Activated B cell treated with CpG ODN at 0.5 μM for 24 hours (primary cell): Measurements from ENCODE around the gene SP3. TPM values are rescaled to one million over a fixed set of nuclear protein-coding genes. Genes with fewer than 3 reads are reported as not detected.
A peak's percentile ranks its signal among the peaks of the same experiment; 100 is the strongest.

Experiments
- ATAC-seq: fragments of 200-7000 bp; cut with Tn5 transposase; one replicate; pipeline ENCODE4 v1.10.0; 2021; ENCODE audit warnings: low read depth, mild to moderate bottlenecking, moderate library complexity
- CTCF ChIA-PET: fragments of 350-600 bp; sonication (Branson Sonifier 250); formaldehyde crosslinking; loops from one replicate; lab custom pipeline; 2021; ENCODE audit warnings: antibody characterized with exemption; lab: Charles Lee
- POLR2A ChIA-PET: fragments of 350-600 bp; sonication (Branson Sonifier 250); formaldehyde crosslinking; loops from one replicate; lab custom pipeline; 2021; ENCODE audit warnings: antibody characterized with exemption; lab: Charles Lee
- DNase-seq: peaks from one replicate; pipeline ENCODE4 v3.0.0; 2022
- H3K27ac Mint-ChIP-seq: one replicate; pipeline ENCODE4 v1.8.0; 2020; ENCODE audit warnings: mixed read lengths
- H3K27me3 Mint-ChIP-seq: one replicate; pipeline ENCODE4 v1.8.0; 2021; ENCODE audit warnings: mixed read lengths
- H3K36me3 Mint-ChIP-seq: one replicate; pipeline ENCODE4 v1.8.0; 2021; ENCODE audit warnings: low read depth, mixed read lengths
- H3K4me1 Mint-ChIP-seq: one replicate; pipeline ENCODE4 v1.8.0; 2021; ENCODE audit warnings: mixed read lengths
- H3K4me3 Mint-ChIP-seq: one replicate; pipeline ENCODE4 v1.8.0; 2020; ENCODE audit warnings: mild to moderate bottlenecking, mixed read lengths
- H3K9me3 Mint-ChIP-seq: one replicate; pipeline ENCODE4 v1.8.0; 2020; ENCODE audit warnings: mixed read lengths
- intact Hi-C: fragments of 100-400 bp; cut with micrococcal nuclease; formaldehyde crosslinking; loops from one replicate; pipeline ENCODE4 v1.15.1; 2024
- total RNA-seq: library from RNA; stranded (reverse); gene quantifications from 2 replicates; pipeline ENCODE4 v1.2.3, GENCODE V29; 2022
- TF ChIP-seq, protein P1 (sequence below): fragments of 200-600 bp; IDR thresholded peaks from one replicate; pipeline ENCODE4 v1.8.0; 2022; ENCODE audit warnings: antibody characterized with exemption, mild to moderate bottlenecking

The SP3 gene
- total RNA-seq, 1 donor from 2014 or later = 139 TPM

DNA sequence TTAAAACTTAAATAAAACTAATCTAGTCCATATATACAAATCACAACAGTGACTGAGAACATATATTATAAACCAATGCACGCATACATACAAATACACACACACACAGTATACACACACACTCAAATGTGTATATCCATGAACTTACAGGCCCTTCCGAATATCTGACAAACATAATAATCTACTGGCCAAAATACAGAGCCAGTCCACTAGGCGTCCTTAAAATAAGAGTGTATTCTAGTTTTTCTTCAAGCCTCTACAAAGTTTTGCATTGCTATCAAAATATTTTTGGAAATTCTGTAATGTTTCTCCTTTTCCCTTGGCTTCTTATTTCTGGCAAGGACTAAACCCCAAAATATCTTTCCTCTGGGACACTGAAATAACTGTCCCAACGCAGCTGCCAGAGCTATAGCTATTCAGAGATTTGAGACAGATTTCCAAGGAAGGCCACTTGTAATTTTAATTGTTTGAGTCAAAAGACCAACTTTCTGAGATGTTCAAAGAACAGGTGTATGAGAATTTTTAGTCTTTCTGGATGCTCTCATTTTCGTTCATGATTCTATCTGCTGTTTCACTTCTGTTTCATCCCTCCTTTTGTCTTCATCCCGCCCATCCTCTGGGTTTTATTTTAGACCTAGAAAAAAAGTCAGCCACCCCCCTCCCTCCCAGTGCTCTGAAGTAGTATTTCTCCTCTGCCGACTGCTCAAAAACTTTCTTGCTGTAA lies 24.1 kb upstream of the SP3 start:
- peak overlapping the region; percentile 67 for H3K27ac Mint-ChIP-seq
- intact Hi-C loops = no loop called here
- H3K9me3 Mint-ChIP-seq = no peaks in the 10 kb centered on the region
- no peaks in the 10 kb centered on the region for H3K36me3 Mint-ChIP-seq
- peaks cover 36% of the 10 kb centered on the region for H3K4me1 Mint-ChIP-seq
- ATAC-seq (no peak), DNase-seq (no peak)
- no peak overlapping the region for H3K4me3 Mint-ChIP-seq
- POLR2A ChIA-PET = interaction anchor here (5.1 kb wide), 1 partner anchor 26 kb away, joined by 105 read pairs; the partner anchor contains the start of gene SP3
- TF ChIP-seq, protein P1, sequence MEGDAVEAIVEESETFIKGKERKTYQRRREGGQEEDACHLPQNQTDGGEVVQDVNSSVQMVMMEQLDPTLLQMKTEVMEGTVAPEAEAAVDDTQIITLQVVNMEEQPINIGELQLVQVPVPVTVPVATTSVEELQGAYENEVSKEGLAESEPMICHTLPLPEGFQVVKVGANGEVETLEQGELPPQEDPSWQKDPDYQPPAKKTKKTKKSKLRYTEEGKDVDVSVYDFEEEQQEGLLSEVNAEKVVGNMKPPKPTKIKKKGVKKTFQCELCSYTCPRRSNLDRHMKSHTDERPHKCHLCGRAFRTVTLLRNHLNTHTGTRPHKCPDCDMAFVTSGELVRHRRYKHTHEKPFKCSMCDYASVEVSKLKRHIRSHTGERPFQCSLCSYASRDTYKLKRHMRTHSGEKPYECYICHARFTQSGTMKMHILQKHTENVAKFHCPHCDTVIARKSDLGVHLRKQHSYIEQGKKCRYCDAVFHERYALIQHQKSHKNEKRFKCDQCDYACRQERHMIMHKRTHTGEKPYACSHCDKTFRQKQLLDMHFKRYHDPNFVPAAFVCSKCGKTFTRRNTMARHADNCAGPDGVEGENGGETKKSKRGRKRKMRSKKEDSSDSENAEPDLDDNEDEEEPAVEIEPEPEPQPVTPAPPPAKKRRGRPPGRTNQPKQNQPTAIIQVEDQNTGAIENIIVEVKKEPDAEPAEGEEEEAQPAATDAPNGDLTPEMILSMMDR = no peak
- CTCF ChIA-PET = no interaction called here
- H3K27me3 Mint-ChIP-seq = no peaks in the 10 kb centered on the region

DNA sequence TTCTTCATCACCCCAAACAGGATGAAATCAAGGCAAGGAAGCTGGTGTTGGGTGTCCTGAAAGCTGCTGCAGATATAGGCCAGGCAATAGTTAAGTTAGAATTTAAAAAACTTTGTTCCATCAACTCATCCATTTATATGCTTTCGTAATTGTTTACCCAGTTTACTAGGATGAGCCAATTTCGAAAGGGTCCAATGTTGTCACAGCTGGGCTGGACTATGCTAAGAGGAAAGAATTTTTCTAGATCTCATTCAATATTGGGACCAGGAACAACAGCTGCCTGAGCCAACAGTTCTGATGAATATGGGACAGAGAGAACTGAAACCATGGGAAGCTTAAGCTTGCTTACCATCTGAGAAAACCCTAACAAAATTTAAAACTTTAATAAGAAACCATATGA lies 21.6 kb upstream of the SP3 start:
- ChIA-PET POLR2A (interaction anchor here (0.7 to 0.9 kb wide), 2 partner anchors 10 to 21 kb away, joined by 3 to 4 read pairs; partner anchors contain the start of gene SP3), CTCF (no interaction called here)
- ATAC-seq (no peak), DNase-seq (no peak)
- no peaks in the 10 kb centered on the region for H3K36me3 Mint-ChIP-seq
- intact Hi-C loops = no loop called here
- H3K9me3 Mint-ChIP-seq = no peaks in the 10 kb centered on the region
- H3K4me1 Mint-ChIP-seq = peaks cover 28% of the 10 kb centered on the region
- no peaks in the 10 kb centered on the region for H3K27me3 Mint-ChIP-seq
- H3K27ac Mint-ChIP-seq = no peak overlapping the region
- H3K4me3 Mint-ChIP-seq = no peak overlapping the region
- TF ChIP-seq, protein P1 = no peak

DNA sequence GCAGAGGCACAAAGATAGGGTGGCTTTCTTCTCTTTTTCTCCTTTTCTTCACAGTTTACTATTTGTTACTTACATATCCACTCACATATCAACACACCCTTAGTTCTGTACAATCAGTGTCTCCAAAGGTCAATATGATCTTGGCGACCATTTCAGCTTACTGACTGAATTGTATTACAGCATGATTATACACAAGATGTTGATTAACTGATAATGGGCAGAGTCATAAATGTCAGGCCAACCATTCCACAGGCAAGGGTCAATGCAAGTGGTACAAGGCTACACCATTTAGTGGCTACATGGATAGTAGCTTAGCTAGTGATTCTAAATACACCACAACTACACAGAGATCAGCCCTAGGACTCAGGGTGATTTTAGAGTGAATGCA lies 20.4 kb upstream of the SP3 start:
- H3K27me3 Mint-ChIP-seq = no peaks in the 10 kb centered on the region
- POLR2A ChIA-PET = interaction anchor here (0.6 to 1.0 kb wide), 2 partner anchors 20 to 112 kb away, joined by 3 read pairs; no protein-coding TSS in a partner anchor

DNA sequence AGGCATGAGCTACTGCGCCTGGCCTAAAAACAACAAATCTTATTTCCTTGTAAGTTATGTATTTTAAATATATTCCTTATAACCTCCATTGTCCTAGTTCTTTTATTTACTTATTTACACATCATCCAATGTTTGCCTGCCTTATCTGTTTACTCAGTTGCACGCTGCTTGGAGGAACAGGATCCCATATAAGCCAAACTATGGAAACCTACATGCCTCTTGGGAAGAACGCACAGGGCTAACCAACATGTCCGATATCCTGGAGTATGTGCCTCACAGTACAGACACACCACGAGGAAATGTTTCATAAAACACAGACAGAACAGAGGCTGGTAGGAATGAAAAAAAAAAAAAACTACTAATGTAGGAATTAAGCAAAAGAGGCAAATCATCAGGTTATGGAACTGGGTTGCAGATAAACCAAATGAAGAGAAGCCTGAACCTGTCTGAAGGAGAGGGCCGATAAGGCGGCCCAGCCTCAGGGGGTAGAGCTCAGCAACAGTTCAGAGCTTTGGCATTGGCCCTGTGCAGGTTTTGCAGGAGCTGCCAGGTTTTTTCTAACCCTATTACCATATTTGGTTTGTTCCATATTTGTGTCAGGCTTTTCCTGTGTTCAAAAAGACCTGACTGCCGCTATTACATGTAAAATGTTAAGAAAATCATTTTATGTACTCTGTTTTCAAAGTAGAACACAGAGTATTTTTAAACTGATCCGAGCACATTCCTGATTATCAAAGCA lies 19.9 kb upstream of the SP3 start:
- TF ChIP-seq, protein P1 = no peak
- H3K4me1 Mint-ChIP-seq = peaks cover 10% of the 10 kb centered on the region
- no peaks in the 10 kb centered on the region for H3K27me3 Mint-ChIP-seq
- no peaks in the 10 kb centered on the region for H3K9me3 Mint-ChIP-seq
- H3K27ac Mint-ChIP-seq = no peak overlapping the region
- no peaks in the 10 kb centered on the region for H3K36me3 Mint-ChIP-seq
- ChIA-PET CTCF (no interaction called here), POLR2A (interaction anchor here (0.6 to 1.2 kb wide), 4 partner anchors 13 to 112 kb away, joined by 3 to 5 read pairs (median 3); no protein-coding TSS in a partner anchor)
- ATAC-seq (no peak), DNase-seq (no peak)
- H3K4me3 Mint-ChIP-seq = no peak overlapping the region
- intact Hi-C loops = no loop called here

More for the DNA sequence above, 20.4 kb upstream of the SP3 start:
- no peak overlapping the region for H3K4me3 Mint-ChIP-seq
- DNase-seq (no peak), ATAC-seq (no peak)
- H3K4me1 Mint-ChIP-seq = peaks cover 15% of the 10 kb centered on the region
- CTCF ChIA-PET = no interaction called here
- TF ChIP-seq, protein P1 = no peak
- no peaks in the 10 kb centered on the region for H3K9me3 Mint-ChIP-seq
- no peak overlapping the region for H3K27ac Mint-ChIP-seq
- H3K36me3 Mint-ChIP-seq = no peaks in the 10 kb centered on the region
- intact Hi-C loops = no loop called here

DNA sequence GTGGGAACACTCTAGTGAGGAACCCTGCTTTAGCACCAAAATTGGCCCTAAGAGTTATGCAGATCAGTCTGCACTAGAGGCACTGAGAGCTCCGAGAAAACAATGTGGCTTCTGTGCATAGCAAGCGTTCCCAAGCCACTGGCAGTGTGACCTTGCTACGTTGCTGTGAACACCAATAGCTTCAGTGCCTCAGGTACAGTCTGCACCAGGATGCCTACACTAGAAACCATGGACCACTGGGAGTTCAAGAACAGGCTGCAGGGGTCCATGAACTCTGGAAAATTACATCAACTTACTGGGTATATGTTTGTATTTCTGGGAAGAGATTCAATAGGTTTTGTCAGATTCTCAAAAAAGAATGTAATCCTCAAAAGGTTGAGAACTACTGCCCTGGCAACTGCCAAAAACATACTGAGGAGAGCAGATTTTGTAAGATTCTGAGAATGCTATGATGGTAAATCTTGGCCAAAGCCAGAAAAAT lies 18.3 kb upstream of the SP3 start:
- Mint-ChIP-seq H3K9me3 (no peaks in the 10 kb centered on the region), H3K27me3 (no peaks in the 10 kb centered on the region), H3K36me3 (no peaks in the 10 kb centered on the region), H3K27ac (no peak overlapping the region), H3K4me1 (no peaks in the 10 kb centered on the region), H3K4me3 (no peak overlapping the region)
- no peak for DNase-seq
- ChIA-PET CTCF (no interaction called here), POLR2A (no interaction called here)
- no peak for ATAC-seq
- intact Hi-C loops = no loop called here
- TF ChIP-seq, protein P1 = no peak
